HG03575 (cell line): Measurements from ENCODE around the gene NUP37.

ENCODE experiments used
- ATAC-seq: cut with Tn5 transposase; IDR thresholded peaks from one replicate; pipeline ENCODE4 v1.9.1; 2021; ENCODE audit not compliant: unreplicated experiment, insufficient number of reproducible peaks, low FRiP score; ENCODE audit errors: extremely low read depth

The NUP37 gene

DNA sequence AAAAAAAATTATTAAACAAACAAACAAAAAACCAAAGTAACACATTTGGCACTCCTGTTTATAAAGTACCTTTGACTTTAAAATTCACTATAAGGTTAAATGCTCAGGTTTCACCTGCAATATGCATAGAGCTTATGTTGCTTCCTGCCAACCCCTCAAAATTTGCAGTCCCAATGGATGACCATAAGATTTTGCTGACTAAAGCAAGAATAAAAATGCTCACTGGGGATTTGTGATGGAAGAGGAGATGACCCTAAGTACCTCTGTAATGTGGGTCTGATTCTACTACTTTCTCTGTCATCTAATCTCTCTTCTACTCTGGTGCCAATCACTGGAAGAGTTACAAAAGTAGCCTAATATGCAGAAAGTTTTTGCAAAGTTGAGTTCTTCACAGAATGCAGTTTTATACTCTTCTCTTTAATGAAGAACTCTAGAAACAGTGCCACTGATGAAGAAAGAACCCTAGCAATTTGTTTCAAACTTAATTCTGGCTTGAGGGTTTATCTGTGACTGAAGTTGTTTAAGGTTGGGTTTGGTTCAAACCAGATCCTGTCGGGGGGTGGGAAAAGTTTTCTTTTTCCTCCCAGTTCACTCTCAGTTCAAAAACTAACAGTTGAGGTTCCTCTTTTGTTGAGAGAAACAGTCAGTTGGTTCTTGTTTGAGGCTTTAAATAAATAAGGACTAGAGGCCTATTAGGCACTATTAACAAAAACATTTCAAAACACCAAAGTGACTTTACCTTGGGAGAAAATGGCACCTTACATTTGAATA lies 69.1 kb downstream of the NUP37 start:
- no peak for ATAC-seq

GRCh38 chr12:102043928-102044327 lies 76.0 kb downstream of the NUP37 start:
- ATAC-seq, result no peak

- no peak for ATAC-seq
These were observed 85.7 kb downstream of the NUP37 start for GRCh38 chr12:102033991-102034745.

DNA sequence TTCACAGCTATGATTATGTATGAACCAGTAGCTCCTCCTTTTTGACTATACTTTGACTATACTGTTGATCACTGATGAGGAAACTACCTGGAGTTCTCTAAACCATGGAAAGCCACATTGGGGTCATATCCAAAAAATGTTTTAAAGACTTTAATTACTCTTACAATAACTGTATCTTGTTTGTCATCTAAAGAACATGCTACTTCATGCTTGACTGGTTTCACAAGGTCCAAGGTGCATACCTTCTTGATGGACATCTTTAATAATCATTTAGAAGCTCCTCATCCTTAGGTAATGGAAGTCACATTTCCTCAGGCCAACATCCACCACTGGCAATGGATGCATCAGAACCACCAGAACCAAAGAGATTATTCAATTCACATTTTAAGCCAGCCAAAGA lies 88.1 kb downstream of the NUP37 start:
- ATAC-seq, result no peak

DNA sequence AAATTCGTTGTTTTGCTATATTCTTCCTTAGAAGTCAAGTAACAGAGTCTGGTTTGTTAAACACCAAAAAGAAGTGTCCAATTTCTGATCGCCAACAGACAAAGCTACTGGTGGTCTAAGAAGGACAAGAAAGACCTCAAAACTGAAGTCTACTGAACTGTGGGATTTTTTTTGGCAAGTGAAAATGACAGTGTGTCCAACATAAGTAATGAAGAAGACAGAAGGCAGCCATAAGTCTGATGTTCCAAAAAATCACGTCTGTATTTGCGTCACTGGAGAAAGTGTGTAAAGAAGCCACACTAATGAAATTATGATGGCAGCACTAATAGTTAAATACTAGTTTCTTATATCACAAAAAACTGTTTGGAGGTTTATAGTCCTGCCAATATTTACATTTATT lies 90.8 kb downstream of the NUP37 start:
- no peak for ATAC-seq

DNA sequence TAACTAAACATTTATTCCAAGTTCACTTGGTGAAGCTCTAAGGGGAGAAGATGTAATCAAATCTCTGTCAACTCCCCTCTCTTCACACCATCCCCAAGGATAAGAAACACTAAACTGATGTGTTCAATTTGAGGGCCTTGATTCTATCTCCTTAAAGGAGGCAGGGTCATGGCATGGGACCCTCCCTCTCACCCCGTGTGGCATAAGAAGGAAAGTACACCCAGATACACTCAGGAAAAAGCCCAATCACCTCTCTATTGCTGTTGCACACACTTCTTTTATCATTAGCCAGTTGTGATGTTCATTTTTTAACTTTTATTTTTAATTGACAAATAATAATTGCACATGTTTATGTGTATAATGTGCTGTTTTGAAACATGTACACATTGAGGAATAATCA lies 93.2 kb downstream of the NUP37 start:
- no peak for ATAC-seq

DNA sequence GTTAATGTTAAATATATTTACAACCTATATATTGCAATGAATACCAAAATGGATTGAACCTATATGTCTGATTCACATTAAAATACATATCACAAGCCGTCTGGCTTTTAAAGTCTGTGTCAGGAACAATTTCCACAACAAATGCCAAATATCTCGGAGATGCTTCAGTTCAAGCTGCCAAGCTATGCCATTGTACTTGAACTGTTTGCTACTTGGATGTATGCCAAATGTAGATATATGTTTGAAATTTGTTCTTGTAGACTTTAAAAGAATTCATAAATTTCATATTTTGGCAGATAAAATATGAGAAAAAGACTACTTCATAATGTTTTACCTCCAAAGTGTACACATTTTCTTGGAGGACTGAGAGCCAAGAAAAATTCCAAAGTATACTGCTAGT lies 95.1 kb downstream of the NUP37 start:
- no peak for ATAC-seq

GRCh38 chr12:102023343-102023930 lies 96.5 kb downstream of the NUP37 start:
- no peak for ATAC-seq
